A172 (cell line): Measurements from ENCODE around the gene SDK2. TPM values are rescaled to one million over a fixed set of nuclear protein-coding genes. Genes with fewer than 3 reads are reported as not detected.

ENCODE experiments used
- DNase-seq: peaks from one replicate; pipeline ENCODE4 v3.0.0-alpha.2; 2015; ENCODE audit warnings: low spot score
- total RNA-seq: library from RNA; depleted of rRNA; stranded (reverse); fragments of >200 nt; shearing (Covaris generic); gene quantifications from 2 replicates; pipeline ENCODE4 v1.2.3, GENCODE V29; 2014

The SDK2 gene
- total RNA-seq, 1 experiment from 2014 or later: 0.69 TPM

DNA sequence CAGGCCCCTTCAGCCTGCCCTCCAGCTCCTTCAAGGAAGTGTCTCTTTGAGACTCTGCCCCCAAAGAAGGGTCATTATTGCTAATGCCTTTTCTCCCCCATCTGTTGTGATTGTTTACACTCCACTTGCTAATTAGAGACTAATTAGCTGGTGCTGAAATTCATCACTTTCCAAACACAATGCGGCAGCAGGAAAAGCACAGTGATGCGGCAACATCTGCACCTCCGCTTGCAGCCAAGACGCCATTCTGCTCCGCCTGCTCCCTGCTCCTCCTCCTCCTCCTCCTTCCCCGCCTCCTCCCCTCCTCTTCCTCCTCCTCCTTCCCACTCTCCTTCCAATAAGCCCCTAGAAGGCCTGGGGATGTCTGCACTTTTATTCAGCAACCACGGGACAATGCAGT lies 110.5 kb downstream of the SDK2 start:
- DNase-seq: no peak

DNA sequence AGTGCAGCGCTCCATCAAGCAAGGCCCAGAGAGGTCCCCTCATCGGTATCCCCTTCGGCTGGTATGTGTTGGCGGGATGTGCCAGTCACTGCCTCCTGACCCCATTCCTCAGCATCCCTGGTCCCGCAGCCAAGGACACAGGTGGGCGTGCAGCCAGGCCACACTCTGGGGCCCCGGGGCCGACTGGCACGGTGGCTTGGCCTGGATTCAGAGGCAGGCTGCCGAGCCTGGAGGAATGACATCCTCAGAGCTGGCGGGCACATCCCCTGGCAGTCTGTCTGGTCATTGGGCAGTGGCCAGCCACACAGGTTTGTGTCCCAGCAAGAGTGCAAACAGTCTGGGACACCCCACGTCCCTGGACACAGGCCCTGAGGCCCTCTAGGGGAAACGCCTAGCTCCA lies 111.1 kb downstream of the SDK2 start:
- no peak for DNase-seq

DNA sequence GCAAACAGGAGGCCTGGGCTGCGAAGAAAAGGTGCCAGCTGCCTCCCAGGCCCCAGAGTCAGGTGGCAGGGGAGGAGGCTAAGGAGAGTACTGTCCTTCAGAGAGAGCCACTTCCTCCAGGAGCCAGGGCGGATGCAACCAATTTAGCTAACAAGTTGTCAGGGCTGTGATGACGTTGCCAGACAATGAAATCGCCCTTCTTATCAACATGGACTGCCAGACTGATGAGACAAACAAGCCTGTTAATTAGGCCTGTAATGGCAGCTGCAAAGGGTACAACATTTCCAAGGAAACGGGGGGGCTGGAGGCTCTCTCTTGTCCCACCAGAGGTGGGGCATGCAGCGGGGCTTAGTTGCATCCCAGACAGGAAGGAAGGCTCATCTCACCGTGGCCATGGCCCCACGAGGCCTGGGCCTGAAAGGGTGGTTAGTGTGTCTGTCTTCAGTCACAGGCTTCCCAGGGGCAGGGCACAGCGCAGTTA lies 111.8 kb downstream of the SDK2 start:
- DNase-seq: no peak

DNA sequence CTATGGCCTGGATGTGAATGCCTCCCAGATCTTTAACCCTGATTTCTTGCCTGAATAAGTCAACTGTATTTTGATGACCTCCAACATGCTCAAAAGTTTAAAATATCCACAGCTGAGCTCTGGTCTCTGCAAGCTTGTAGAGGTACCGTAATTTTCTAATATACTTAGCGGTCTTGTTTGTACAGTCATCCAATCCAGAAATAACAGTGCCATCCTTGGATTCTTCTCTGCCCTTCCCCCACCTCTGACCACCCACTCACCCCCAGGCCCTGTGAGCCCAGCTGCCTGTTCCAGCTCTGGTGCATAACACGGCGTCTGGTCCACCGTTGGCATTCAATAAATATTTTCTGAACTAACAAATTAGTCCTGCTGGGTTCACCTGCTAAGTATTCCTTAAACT lies 113.1 kb downstream of the SDK2 start:
- no peak for DNase-seq

DNA sequence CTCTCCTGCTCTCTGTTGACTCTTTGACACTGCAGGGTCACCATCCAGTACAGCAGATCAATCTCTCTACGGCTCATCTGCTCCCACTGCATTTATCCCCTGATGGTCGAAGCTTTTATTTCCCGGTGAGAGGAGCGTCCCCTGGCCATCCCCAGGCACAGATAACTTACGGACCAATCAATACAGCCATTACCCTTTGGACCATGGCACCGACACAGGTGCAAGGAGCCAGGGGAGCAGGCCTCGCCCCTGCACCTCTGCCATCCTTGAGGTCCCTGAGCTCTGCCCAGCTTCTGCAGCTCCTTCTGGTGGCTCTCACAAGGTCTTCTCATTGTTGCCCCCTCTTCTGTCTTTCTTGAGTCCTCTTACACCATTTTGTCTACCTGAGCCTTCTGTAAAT lies 115.6 kb downstream of the SDK2 start:
- no peak for DNase-seq

DNA sequence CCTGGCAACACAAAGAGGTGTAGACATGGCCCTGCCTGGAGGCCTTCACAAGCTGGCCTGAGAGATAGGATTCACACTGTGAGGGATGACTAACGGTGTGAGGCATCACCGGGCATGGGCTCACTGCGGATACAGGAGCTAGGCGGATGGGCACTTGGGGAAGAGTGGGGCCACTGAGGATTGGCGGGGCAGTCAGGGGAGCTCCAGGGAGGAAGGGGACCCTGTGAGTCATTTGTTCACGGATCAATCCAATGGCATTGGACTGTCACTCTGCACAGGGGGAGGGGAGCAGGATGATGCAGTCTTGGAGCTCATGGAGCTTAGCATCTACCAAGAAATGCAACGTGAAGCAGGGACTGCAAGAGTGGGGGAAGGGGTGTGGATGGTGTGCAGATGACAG lies 117.3 kb downstream of the SDK2 start:
- DNase-seq: no peak

DNA sequence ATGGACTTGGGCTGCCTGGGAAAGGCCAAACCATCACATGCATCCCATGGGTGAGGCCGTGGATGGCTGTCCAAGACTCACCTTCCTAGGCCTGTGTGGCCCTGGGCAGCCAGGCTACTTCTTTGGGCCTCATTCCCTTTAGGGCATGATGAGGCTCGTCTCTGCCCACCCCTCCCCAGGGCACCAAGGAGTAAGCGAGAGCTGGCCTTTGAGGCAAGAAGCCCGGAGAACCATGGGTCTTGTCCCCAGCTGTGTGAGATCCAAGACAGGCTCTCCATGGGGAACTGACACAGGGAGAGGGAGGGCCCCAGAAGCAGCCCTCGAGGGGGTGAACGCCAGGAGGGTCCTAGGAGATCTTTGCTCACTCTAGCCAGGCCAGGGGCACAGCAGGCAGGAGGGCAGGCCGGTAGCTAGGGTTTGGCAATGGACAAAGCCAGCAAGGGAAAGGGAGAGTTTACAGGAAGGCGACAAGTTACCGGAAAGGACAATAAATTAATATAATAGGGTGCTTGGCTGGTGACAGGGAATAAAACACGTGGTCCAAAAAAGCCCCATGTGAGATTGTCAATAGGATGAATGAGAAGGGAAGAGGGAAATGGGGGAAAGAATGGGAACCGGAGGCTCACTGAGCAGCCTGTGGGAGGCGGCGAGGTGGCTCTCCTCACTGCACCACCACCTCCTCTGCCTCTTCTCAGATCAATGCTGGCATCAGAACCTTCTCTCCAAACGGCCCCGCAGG lies 119.1 kb downstream of the SDK2 start:
- DNase-seq: no peak

DNA sequence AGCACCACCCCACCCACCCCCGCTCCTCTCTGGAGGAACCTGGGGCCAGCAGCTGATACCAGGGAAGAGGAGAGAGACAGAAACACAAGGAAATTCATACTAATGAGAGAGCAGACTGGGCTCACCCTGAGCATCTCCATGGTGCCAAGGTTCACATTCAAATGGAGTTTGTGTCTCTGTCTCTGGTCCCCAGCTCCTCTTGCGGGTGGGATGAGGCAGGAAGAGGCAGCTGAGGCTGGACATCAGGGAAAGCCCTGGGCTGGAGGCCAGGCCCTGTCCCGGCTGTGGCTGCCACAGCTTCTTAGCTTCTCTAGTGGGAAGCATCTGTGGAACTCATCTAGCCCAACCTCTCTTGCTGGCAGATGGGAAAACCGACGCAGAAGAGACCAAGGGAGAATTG lies 121.5 kb downstream of the SDK2 start:
- no peak for DNase-seq

DNA sequence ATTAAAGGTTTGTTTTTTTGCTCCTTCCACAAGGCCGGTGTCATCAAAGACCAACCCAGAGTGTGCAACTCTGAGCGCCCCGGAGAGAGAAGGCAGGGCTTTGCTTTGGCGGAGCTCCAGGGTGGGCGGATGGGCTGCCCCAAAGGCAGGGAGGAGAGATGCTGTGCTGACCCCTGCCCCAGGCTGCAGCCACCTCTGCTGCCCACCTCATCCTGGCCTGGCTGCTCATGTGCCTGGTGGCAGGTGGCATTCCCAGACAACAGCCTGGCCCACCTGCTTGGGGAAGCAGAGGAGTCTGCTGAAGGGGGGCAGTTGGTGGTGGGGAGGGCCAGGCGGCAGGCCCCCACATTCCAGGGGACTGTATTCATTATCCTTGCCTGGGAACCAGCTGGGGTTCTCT lies 122.1 kb downstream of the SDK2 start:
- DNase-seq: no peak

DNA sequence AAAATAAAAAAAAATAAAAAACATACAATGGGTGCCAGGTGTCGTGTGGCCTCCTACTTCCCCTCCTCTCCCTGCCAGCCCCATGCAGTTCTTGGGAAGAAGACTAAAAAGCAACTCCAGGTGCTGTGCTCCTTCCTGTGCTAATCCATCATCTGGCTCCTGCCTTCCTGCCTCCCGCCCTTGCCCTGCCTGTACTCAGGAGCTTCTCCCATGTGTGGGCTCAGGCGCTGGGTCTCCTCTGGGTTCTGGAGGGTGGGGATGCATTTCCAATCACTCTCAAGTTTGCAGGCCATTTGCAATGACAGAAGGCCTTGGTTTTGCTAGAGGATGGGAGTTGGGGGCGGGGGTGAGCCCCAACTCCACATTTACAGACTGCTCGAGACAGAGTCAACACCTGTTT lies 122.9 kb downstream of the SDK2 start:
- no peak for DNase-seq

DNA sequence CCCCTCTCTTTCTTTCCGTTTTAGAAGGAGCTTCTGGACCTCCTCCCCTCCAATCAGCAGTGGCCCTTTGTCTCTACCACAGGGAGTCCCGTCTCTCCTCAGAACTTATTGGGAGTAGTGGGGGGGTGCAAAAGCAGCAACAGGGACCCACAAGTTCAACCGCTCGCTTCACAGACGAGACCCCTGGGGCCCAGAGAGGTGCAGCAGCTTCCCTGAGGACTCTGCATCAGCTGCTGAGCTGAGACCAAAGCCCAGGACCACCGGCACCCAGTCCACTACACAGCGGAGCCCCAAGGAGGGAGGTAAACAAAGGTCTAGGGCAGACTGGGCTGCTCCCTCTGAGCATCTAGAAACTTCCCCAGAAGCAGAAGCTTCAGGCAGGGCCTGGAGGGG lies 123.9 kb downstream of the SDK2 start:
- DNase-seq: no peak

DNA sequence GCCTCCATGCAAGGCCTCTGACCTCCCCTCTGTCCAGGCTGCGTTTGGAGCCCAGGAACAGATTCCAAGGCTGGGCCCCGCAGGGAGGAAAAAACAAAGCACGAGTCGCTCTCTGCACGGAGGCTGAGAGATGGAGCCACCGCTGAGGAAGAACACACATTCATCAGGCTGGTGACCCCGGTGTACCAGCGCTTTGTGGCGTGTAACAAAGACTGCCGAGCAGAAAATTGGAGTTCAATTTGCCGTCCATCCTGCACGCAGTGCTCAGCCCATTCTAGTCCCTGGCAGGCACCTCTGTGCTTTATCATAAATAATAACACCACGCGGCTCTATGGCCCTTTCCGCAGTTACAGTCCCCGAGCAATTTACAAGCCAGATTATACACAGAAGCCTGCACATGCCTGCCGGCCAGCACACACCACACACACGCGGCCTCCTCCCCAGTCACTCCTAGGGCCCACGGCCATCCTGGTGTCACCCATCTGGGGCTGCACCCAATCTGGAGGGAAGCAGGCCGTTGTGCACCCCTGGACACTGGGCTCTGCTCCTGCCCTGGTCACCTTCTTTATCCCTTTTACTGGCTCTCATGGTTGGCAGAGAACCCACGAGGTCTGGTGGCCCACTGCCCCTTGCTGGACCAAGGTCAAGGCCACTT lies 124.4 kb downstream of the SDK2 start:
- DNase-seq: no peak

DNA sequence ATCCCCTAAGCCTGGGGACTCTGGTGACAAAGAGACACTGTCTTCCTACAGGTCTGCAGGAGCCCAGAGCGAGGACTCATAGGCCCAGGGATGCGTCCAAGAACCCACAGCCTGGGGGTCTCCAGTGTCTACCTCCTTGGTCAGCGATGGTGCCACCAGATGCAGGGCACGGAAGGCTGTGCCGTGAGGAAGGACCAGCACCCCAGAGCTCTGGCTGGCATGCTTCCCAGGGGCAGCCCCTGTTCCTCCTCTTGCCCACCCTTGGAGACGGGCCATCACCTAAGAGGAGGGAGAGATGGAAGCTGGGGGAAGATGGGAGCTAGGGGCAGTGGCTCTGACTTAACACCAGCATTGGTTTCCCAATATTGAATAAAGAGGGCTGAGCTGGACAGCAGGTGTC lies 125.2 kb downstream of the SDK2 start:
- no peak for DNase-seq

DNA sequence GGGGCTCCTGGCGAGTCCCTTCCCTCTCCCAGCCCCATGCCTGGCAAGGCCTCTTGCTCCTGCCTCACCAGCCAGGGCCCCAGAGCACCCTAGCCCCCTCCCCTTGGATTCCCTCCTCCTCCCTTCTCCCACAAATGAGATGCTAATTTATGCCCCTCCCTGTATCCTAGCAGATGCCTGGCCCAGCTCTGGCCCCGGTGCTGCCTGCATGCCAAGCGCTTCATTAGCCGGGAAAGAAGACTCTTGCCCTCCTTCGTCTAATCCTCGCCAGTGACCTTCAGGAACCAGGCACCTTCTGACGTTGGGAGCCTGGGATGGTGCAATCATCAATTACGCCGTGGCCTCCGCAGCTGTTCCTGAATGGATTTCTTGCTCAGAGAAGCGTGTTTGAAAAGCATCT lies 127.8 kb downstream of the SDK2 start:
- no peak for DNase-seq

DNA sequence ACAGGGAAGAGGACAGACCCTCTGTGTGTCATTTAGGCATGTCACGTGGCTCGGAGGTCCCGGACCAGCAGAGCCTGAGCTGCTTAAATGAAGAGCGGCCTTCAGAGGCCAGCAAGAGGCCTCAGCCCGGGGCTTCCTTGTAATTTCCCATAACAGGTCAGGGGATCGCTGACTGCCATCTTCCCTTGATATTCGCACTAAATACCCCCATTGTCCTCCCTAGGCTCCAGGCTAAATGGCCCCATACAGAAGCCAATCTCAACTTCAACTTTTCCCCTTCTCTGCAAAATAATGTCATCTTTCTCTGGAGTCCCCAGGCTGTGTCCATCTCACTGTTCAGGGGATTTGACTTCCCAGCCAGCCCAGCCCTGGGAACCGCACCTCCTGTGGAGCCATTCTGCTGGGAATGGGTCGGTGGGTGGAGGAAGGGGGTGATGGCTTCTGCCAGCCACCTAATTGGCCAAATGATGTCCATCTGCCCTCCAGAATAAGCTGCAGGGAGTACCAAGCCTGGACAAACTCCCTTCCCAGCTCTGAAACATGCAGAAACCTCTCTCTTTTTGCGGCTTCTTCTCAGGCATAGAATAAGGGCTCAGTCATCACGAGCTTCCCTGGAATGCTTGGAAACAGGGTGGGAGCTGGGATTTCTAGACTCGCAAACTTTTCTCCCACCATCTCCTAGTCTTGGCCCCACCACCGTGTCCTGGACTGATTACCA lies 129.9 kb downstream of the SDK2 start:
- no peak for DNase-seq

DNA sequence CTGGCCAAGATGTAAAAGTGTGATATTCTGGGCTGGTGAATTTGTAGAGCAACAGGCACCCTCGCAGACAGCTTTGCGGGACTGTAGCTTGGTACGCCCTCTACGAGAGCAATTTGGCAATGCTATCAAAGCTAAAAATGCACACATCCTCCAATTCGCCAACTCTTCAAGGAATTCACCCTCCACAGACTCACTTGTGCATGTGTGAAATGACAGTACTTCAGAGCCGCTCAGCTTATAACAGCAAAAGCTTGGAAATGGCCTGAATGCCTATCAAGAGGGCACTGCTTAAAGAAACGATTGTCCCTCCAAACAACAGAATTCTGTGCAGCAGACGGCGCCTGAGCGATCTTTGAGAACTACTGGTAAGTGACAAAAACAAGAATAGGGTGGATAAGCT lies 130.8 kb downstream of the SDK2 start:
- no peak for DNase-seq

DNA sequence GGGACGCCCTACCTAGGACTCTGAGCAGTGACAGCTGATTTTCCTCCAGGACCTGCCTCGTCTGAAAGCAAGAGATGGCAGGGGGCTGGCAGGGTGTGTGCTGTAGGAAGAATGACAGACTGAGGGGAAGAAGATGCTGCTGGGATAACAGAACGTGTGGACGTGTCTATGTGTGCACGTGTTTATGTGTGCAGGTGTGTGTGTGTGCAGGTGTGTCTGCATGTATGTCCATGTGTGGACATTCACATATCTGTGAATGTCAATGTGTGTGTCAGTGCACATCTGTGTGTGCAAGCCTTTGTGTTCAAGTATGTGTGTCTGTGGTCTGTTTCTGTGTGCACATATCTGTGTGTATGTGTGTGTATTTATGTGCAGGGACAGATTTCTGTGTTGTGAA lies 132.5 kb downstream of the SDK2 start:
- DNase-seq: no peak

DNA sequence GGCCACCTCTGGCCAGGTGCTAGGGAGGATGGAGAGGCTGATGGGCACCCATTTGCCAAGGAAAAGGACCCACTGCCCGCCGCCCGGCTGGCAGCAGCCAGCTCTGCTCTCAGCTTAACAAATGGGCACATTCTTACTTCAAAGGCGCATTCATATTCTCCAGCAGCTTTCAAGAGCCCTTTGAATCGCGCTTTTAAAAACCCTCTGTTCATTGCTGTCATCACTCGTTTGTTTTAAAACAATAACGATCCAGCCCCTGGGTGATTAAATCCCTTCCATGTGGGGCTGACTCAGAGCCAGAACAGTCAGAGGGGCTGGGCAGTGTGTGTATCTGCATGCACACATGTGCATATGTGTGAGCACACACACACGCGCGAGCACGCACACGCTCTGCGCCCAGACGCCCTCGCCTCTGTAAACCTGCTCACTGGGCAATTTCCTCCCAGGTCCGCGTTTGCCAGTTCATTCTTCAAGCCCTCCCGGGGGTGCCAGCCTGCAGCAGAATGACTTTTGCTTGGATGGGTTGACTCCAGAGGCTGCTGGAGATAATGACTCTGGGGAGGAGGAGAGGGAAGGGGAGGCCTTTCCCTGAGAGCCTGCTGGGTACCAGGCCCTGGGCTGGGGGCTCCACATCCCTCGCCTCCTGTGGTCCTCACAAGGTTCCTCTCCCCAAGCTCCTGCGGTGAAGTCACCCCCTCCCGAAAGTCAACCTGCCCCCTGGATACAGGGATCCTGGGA lies 133.1 kb downstream of the SDK2 start:
- DNase-seq: no peak

DNA sequence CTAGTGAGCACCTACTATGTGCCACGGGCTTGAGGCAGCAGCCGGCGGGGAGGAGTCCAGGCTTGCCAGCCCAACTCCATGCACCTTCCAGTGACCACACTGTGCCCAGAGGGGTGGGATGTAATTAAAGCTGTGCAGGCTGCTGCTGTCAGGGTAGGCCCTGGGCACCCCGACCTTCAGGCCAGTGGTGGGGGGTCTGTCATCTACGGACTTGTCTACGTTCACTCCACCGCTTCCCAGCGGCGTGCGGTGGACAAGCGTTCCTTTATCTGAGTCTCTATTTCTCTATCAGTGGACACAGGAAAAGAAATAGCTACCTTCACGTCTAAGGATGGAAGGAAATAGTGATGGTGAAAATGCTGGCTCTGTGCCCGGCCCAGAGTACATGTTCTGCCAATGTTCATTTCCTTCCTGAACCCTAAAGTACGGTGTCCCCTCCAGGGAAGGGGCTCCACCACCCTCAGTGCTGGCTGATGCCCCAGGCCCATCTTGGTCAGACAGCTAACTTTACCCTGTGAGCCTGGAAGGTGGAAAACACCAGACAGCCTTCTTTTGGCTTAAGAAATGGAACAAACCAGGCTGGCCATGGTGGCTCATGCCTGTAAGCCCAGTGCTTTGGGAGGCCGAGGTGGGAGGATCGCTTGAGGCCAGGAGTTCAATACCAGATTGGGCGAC lies 135.2 kb downstream of the SDK2 start:
- no peak for DNase-seq

DNA sequence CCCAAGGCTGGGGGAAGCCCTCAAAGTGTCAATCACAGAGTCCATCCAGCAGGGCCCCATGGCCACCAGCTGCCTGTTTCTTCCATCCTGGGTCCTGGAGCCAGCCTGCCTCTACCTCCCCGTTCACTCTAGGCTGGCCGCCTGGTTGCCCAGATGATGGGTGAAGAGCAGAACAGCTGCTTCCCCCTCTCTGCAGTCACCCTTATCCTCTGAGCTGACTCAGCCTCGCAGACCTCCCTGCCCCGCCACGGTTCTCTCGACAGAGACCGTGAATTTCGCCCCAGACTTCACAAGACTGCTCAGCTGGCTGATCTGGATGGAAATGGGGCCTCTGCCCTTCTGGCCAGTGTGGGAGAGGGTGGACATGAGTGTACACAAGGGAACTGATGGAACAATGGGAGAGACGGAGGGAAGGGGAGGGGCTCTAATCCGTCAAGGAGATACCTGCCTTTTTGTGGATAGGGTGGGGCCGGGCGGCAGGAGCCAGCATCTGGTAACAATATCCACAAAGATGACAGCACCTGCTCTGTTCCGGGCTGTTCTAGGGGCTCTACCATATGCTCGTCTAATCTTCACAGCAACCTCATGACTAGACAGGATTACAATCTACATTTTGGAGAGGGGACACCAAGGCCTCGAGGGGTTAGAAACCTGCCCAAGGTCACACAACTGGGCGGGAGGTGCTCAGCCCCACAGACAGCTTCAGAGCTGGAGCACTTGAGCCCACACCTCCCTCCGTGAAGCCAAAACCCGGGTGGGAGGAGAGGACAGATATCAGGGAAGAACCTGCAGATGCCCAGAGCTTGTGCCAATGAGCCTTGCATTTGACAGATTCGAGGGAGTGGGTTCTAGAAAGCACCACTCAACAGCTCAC lies 136.0 kb downstream of the SDK2 start:
- no peak for DNase-seq
